COLO829 (cell line): Measurements from ENCODE around the gene NIM1K.
"Not testable (repeated sequence)": the region's sequence is repeated elsewhere in the genome, so short reads cannot be mapped to it uniquely, and the experiment has no call there.

Source experiments
- DNase-seq: peaks from one replicate; pipeline ENCODE4 v3.0.0; 2012; ENCODE audit warnings: low spot score

NIM1K gene

DNA sequence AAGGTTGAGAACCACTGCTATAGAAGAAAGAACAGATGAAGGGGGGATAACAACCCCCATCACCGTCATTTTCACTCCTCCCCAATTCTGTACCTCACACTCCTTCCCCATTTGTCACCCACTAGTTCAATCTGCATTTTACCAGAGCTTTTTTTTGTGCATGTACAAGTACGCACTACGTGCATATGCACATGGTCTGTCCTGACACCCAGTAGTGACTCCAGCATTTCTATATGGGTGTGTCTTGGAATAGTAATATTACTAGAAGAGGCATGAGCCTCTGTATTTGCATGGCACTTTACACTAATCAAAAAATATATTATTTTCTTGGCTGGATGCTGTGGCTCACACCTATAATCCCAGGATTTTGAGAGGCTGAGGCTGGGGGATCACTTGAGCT, 38.7 kb downstream of the NIM1K start:
- no peak for DNase-seq

DNA sequence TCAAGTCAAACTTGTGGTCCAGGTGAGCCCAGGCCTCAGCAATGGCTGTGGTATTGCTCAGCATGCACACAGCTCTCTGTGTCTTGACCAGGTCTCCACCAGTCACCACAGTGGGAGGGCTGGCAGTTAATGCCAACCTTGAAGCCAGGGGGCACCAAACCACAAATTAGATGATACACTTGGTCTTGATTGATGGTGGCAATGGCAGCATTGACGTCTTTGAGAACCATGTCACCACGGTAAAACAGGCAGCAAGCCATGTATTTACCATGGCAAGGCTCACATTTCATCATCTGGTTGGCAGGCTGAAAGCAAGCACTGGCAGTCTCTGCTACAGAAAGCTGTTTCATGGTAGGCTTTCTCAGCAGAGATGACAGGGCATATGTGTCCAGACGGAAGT, 40.0 kb downstream of the NIM1K start:
- DNase-seq = no peak

GRCh38 chr5:43232943-43233833, 41.2 kb downstream of the NIM1K start:
- DNase-seq = no peak

DNA sequence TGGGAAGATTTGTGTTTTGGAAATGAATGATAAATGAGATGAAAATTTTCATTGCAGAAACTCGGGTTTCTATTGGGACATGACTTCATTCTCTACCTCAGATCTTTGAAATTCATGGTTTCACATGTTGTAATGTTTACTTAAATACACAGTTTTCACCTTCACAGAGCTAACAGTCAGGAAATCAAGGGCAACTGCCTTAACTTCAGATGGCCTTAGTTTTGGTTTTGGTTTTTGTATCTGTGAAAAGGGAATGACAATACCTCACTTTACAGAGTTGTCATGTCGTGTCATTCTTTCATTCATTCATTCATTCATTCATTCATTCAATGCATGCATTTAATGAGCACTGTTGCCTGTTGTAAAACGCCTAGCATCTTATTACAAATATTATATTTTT, 41.9 kb downstream of the NIM1K start:
- no peak for DNase-seq

GRCh38 chr5:43236653-43237355, 44.8 kb downstream of the NIM1K start:
- no peak for DNase-seq

- DNase-seq = no peak
These were observed 50.2 kb downstream of the NIM1K start for GRCh38 chr5:43242196-43242595.

- DNase-seq = no peak
These were observed 51.2 kb downstream of the NIM1K start for GRCh38 chr5:43243270-43243669.

GRCh38 chr5:43244823-43245565, 53.0 kb downstream of the NIM1K start:
- DNase-seq = peak; percentile 3

GRCh38 chr5:43245724-43246385, 53.8 kb downstream of the NIM1K start:
- no peak for DNase-seq

DNA sequence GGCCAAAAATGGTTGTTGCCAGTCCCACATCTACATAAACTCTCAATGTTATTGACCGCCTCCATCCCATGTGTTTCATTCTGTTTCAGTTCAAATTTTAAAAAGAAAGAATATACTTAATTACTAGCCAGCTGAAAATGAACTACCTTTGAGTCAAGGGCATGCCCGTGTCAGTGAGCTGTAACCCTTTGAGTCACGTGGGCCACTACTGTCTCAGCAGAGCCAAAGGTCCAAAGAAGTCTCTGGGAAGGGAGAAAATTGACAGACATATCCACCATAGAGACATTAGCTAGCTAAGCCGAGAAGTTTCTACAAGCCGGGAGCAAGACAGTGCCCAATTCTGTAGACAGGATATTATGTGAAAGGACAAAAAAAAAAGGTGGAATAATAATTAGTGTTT, 59.7 kb downstream of the NIM1K start:
- DNase-seq = no peak

- no peak for DNase-seq
These were observed 63.7 kb downstream of the NIM1K start for GRCh38 chr5:43255704-43256103.

DNA sequence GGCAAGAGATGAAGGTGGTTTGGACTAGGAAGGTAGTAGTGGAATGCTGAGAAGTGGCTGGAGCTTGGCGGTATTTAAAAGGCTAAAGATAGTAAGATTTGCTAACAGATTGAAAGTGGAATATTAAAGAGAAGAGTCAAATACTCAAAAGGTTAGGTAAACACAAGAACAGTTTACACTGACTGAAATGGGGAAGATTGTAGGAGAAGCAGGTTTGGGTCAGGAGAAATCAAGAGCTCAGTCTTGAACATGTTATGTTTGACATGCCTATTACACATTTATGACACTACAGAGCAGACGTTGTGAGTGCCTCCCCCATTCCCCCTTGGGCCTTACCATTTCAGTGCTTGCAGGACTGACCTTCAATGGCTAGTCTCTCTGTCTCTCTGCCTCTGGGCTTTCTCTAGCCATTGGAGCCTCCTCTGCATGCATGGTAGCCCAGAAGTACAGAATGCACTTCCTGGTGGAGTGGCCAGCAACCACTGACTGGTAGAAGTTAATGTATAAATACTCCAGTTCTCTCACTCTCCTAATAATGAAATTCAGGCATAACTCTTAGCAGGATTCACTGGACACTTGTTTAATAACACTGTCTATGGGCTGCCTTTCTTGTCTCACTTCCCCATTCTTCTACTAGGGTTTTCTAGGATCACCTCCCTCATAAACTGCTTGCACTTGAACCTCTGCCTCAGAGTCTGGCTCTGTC, 64.4 kb downstream of the NIM1K start:
- no peak for DNase-seq

- no peak for DNase-seq
These were observed 66.1 kb downstream of the NIM1K start for GRCh38 chr5:43258116-43258515.

DNA sequence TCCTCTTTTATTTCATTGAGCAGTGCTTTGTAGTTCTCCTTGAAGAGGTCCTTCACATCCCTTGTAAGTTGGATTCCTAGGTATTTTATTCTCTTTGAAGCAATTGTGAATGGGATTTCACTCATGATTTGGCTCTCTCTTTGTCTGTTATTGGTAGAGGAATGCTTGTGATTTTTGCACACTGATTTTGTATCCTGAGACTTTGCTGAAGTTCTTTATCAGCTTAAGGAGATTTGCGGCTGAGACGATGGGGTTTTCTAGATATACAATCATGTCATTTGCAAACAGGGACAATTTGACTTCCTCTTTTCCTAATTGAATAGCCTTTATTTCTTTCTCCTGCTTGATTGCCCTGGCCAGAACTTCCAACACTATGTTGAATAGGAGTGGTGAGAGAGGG, 70.2 kb downstream of the NIM1K start:
- not testable (repeated sequence) for DNase-seq

GRCh38 chr5:43268188-43268820, 76.3 kb downstream of the NIM1K start:
- DNase-seq = no peak

GRCh38 chr5:43270645-43271044, 78.6 kb downstream of the NIM1K start:
- no peak for DNase-seq

- no peak for DNase-seq
These were observed 81.5 kb downstream of the NIM1K start for GRCh38 chr5:43273552-43273951.

DNA sequence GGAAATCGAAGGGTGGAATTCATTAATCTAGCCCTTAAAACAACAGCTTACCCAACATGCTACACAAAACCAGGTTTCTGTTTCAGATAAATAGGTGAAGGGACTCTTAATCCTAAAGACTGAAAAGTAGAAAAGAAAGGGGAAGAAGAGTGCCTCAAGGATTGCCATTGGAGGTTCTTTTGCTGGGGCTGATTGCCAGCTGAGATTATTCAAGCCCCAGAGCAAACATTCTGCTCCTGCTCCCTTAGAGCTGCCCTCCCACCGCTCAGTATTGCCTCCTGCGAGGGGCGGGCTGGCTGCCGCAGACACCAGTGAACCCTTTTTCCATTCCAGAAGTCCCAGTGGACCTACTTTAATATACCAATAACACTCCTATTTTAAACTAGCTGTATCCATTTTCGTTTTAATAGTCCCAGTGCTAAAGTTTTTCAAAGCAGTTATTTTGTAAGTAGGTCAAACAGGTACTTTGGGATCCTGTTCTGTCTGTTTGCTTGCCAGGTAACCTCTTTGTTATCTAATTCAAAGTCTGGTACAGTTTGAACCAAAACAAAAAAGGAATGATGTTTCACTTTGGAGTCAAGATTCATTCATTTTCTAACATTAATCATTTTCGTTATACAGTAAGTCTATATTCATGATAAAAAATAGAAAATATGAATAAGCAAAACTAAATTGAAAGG, 82.5 kb downstream of the NIM1K start:
- no peak for DNase-seq

DNA sequence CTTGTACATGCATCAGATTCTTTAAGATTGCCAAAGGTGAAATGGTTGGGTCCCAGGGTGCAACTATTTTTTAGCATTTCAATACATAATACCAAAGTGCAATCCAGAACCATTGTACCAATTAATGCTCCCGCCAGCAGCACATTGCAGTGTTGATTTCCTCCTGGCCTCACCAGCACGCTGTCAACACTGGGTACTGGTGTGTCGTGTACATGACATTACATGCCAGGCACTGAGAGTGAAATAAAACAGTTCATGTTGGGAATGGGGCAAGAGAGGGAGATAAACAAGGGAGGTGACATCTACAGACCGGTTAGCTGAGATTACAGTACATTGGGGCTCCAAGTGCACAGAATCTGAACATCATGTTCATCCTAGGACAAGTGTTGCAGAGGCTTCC, 83.4 kb downstream of the NIM1K start:
- no peak for DNase-seq

GRCh38 chr5:43279548-43280274, 87.7 kb downstream of the NIM1K start:
- no peak for DNase-seq
